ENCODE results near the gene METRN.

The METRN gene

GRCh38 chr16:761625-762513 is 47.0 kb downstream of the METRN start:
- no peak for ATAC-seq

GRCh38 chr16:762595-763268 is 47.8 kb downstream of the METRN start:
- ATAC-seq: no peak

- no peak for ATAC-seq
Measured at GRCh38 chr16:763369-764183, 48.7 kb downstream of the METRN start.

- no peak for ATAC-seq
Measured at GRCh38 chr16:764184-764750, 49.3 kb downstream of the METRN start.

- ATAC-seq: no peak
Measured at GRCh38 chr16:764848-765487, 50.0 kb downstream of the METRN start.

- ATAC-seq: no peak
Measured at GRCh38 chr16:765488-765865, 50.6 kb downstream of the METRN start.

GRCh38 chr16:766008-766819 is 51.3 kb downstream of the METRN start:
- no peak for ATAC-seq

- no peak for ATAC-seq
Measured at GRCh38 chr16:766820-767640, 52.1 kb downstream of the METRN start.

- no peak for ATAC-seq
Measured at GRCh38 chr16:767743-768235, 52.9 kb downstream of the METRN start.

- no peak for ATAC-seq
Measured at GRCh38 chr16:768428-768827, 53.5 kb downstream of the METRN start.

All from activated CD4-positive, CD25-positive, alpha-beta regulatory T cell treated with anti-CD3 and anti-CD28 coated beads, Interleukin-2, amount 50 U/mL, for 24 hours (primary cell).